Thyroid gland (tissue), 4 donors: ENCODE measurements around the gene CREB3L2. TPM values are rescaled to one million over a fixed set of nuclear protein-coding genes. Genes with fewer than 3 reads are reported as not detected.

Experiments used
- DNase-seq, 2 donors: peaks; one replicate each; pipeline ENCODE4 v3.0.0-alpha.2; 2019
- H3K27ac ChIP-seq, 3 donors: fragments of 200-600 bp; sonication (generic); 1 replicate in 2 of 3; 2 replicates in 1 of 3; pipeline ENCODE4 v1.5.1; 2016 to 2019; ENCODE audit warnings: mild to moderate bottlenecking in 1 of 3, moderate library complexity in 1 of 3
- H3K27me3 ChIP-seq: fragments of 200-600 bp; sonication (generic); one replicate; pipeline ENCODE4 v1.5.1; 2019
- H3K36me3 ChIP-seq, 2 donors: fragments of 200-600 bp; sonication (generic); one replicate each; pipeline ENCODE4 v1.5.1; 2016 to 2019
- H3K4me1 ChIP-seq, 2 donors: fragments of 200-600 bp; sonication (generic); one replicate each; pipeline ENCODE4 v1.5.1; 2017 to 2019
- H3K4me3 ChIP-seq, 3 donors: fragments of 200-600 bp; sonication (generic); replicated peaks in 1 of 3; 1 replicate in 2 of 3; 2 replicates in 1 of 3; pipeline ENCODE4 v1.5.1; 2016; ENCODE audit warnings: mild to moderate bottlenecking in 1 of 3
- H3K9me3 ChIP-seq: fragments of 200-600 bp; sonication (generic); one replicate; pipeline ENCODE4 v1.5.1; 2017
- POLR2A ChIP-seq, 2 donors: fragments of 450-650 bp; IDR thresholded peaks; one replicate each; pipeline ENCODE4 v1.6.1; 2017; ENCODE audit warnings: antibody characterized with exemption in 2 of 2, mild to moderate bottlenecking in 2 of 2, moderate library complexity in 1 of 2
- WGBS, 2 donors: methylation state at CpG; one replicate each; pipeline ENCODE4 v1.1.5; 2017; 5-methylcytosine and 5-hydroxymethylcytosine counted together
- intact Hi-C: fragments of 100-400 bp; cut with DNase I; formaldehyde crosslinking; loops from one replicate; pipeline ENCODE4 v1.15.1; 2023
- total RNA-seq, 4 donors: library from RNA; depleted of rRNA; stranded (reverse); fragments of >200 nt; gene quantifications; one replicate each; pipeline ENCODE4 v1.2.3, GENCODE V29; 2016
- TF ChIP-seq, protein P1 (sequence below), 6 experiments: fragments of 200-600 bp in 3 of 6; fragments of 450-650 bp in 3 of 6; sonication (generic) in 3 of 6; IDR thresholded peaks; one replicate each; pipeline ENCODE4 v1.5.1; 2016 to 2019; ENCODE audit warnings: antibody characterized with exemption in 6 of 6, mild to moderate bottlenecking in 2 of 6, inconsistent platforms in 1 of 6, moderate library complexity in 1 of 6

CREB3L2 gene
- total RNA-seq, 4 donors from 2014 or later: 86.1 to 143 (median 103) TPM

DNA sequence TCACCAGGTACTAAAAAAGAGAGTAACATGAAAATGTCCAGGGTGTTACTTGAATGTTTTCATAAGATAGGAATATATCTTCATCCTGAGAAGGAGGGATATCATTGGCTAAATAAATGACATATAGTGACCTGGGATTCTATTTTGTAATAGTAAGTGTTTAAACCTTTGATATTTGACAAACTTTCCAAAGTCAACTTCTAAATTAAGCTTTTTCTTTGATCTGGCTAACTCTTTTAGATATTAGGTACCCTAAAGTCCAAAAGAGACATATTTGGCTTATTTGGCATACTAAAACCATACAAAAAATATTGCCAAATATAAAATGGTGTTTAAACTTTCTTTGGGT, 22.4 kb upstream of the CREB3L2 start:
- no peak for TF ChIP-seq POLR2A (IDR thresholded peaks at IDR 0.05)
- TF ChIP-seq, protein P1, sequence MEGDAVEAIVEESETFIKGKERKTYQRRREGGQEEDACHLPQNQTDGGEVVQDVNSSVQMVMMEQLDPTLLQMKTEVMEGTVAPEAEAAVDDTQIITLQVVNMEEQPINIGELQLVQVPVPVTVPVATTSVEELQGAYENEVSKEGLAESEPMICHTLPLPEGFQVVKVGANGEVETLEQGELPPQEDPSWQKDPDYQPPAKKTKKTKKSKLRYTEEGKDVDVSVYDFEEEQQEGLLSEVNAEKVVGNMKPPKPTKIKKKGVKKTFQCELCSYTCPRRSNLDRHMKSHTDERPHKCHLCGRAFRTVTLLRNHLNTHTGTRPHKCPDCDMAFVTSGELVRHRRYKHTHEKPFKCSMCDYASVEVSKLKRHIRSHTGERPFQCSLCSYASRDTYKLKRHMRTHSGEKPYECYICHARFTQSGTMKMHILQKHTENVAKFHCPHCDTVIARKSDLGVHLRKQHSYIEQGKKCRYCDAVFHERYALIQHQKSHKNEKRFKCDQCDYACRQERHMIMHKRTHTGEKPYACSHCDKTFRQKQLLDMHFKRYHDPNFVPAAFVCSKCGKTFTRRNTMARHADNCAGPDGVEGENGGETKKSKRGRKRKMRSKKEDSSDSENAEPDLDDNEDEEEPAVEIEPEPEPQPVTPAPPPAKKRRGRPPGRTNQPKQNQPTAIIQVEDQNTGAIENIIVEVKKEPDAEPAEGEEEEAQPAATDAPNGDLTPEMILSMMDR (IDR thresholded peaks at IDR 0.05): no peak

DNA sequence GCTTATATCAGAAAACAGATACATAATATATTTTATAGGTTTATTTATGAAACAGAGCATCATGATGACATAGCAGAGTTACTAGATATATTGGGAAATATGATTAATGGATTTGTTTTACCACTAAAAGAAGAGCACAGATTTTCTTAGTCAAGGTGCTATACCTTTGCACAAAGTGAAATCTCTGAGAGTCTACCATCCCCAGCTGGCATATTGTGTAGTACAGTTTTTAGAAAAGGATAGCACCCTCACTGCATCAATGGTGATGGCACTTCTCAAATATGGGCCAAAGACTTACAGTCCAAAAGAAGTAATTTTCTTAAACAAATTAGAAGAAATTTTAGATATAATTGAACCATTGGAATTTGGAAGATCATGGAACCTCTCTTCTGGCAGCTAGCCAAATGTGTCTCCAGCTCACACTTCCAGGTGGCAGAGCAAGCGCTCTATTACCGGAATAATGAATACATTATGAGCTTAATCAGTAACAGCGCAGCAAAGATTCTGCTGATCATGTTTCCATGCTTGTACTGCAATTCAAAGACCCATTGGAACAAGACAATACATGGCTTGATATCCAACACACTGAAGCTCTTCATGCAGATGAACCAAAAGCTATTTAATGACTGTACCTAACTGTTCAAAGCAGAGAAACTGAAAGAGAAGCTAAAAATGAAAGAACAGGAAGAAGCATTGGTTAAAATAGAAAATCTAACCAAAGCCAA, 21.9 kb upstream of the CREB3L2 start:
- H3K9me3 ChIP-seq: no peaks in the 10 kb centered on the region
- no peaks in the 10 kb centered on the region for H3K4me1 ChIP-seq
- WGBS, 2 donors: 94 to 99% methylated on average over 3 of the region's 3 CpGs
- H3K4me3 ChIP-seq: no peak overlapping the region
- intact Hi-C loops: no loop called here
- no peak overlapping the region for H3K27ac ChIP-seq
- H3K36me3 ChIP-seq: no peaks in the 10 kb centered on the region
- DNase-seq: no peak
- no peak for TF ChIP-seq POLR2A (IDR thresholded peaks at IDR 0.05)
- TF ChIP-seq, protein P1 (IDR thresholded peaks at IDR 0.05): no peak
- no peaks in the 10 kb centered on the region for H3K27me3 ChIP-seq

More for the DNA sequence above, 22.4 kb upstream of the CREB3L2 start:
- no peak for DNase-seq
- no peaks in the 10 kb centered on the region for H3K9me3 ChIP-seq
- no peak overlapping the region for H3K4me3 ChIP-seq
- intact Hi-C loops: no loop called here
- H3K27ac ChIP-seq: no peak overlapping the region
- H3K4me1 ChIP-seq: no peaks in the 10 kb centered on the region
- H3K36me3 ChIP-seq: no peaks in the 10 kb centered on the region
- H3K27me3 ChIP-seq: no peaks in the 10 kb centered on the region

GRCh38 chr7:138021889-138022288, 20.0 kb upstream of the CREB3L2 start:
- H3K4me3 ChIP-seq: no peak overlapping the region
- H3K27ac ChIP-seq: no peak overlapping the region
- H3K4me1 ChIP-seq: no peaks in the 10 kb centered on the region
- H3K36me3 ChIP-seq: no peaks in the 10 kb centered on the region
- H3K9me3 ChIP-seq: no peaks in the 10 kb centered on the region
- TF ChIP-seq, protein P1 (IDR thresholded peaks at IDR 0.05): no peak
- TF ChIP-seq POLR2A (IDR thresholded peaks at IDR 0.05): no peak
- intact Hi-C loops: no loop called here
- no peaks in the 10 kb centered on the region for H3K27me3 ChIP-seq
- WGBS, 2 donors: 84 to 89% methylated on average over 6 of the region's 6 CpGs
- no peak for DNase-seq

GRCh38 chr7:138017992-138018391, 16.1 kb upstream of the CREB3L2 start:
- no peak for TF ChIP-seq POLR2A (IDR thresholded peaks at IDR 0.05)
- TF ChIP-seq, protein P1 (IDR thresholded peaks at IDR 0.05): no peak
- 91 to 97% methylated on average over 1 of the region's 1 CpG for WGBS, 2 donors
- H3K9me3 ChIP-seq: no peaks in the 10 kb centered on the region
- H3K27me3 ChIP-seq: no peaks in the 10 kb centered on the region
- no peak overlapping the region for H3K4me3 ChIP-seq
- H3K36me3 ChIP-seq: no peaks in the 10 kb centered on the region
- intact Hi-C loops: loop anchor here (10.0 kb wide), 1 partner anchor 363 kb away; no protein-coding TSS in a partner anchor
- H3K4me1 ChIP-seq: no peaks in the 10 kb centered on the region
- DNase-seq: no peak
- no peak overlapping the region for H3K27ac ChIP-seq

DNA sequence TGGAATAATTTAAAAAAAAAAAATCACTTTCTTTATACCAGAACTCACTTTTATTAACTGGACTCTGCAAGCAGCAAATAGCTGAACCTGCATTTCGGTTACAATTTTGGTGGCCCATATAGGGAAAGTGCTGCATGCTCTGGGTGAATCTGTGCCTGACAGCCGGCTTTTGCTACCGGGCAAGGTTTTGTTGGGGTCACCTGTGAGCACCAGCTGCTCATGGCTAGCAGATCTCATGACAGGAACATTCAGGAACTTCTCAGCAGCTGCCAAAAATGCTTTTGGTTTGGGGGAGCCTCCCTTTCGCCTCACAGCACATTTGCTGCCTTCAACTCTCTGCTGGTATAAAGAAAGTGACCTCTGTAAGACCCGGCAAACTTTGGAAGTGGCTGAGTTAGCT, 13.2 kb upstream of the CREB3L2 start:
- DNase-seq: no peak
- peaks cover 6 to 11% of the 10 kb centered on the region in 2 donors for H3K4me1 ChIP-seq
- WGBS, 2 donors: 93 to 100% methylated on average over 3 to 5 of the region's 5 CpGs
- H3K27ac ChIP-seq: no peak overlapping the region
- H3K36me3 ChIP-seq: no peaks in the 10 kb centered on the region
- intact Hi-C loops: loop anchor here (10.0 kb wide), 1 partner anchor 360 kb away; no protein-coding TSS in a partner anchor
- no peak overlapping the region for H3K4me3 ChIP-seq
- H3K27me3 ChIP-seq: no peaks in the 10 kb centered on the region
- TF ChIP-seq POLR2A (IDR thresholded peaks at IDR 0.05): no peak
- TF ChIP-seq, protein P1 (IDR thresholded peaks at IDR 0.05): no peak
- no peaks in the 10 kb centered on the region for H3K9me3 ChIP-seq
